ENCODE results near the gene MVB12B.

DNA sequence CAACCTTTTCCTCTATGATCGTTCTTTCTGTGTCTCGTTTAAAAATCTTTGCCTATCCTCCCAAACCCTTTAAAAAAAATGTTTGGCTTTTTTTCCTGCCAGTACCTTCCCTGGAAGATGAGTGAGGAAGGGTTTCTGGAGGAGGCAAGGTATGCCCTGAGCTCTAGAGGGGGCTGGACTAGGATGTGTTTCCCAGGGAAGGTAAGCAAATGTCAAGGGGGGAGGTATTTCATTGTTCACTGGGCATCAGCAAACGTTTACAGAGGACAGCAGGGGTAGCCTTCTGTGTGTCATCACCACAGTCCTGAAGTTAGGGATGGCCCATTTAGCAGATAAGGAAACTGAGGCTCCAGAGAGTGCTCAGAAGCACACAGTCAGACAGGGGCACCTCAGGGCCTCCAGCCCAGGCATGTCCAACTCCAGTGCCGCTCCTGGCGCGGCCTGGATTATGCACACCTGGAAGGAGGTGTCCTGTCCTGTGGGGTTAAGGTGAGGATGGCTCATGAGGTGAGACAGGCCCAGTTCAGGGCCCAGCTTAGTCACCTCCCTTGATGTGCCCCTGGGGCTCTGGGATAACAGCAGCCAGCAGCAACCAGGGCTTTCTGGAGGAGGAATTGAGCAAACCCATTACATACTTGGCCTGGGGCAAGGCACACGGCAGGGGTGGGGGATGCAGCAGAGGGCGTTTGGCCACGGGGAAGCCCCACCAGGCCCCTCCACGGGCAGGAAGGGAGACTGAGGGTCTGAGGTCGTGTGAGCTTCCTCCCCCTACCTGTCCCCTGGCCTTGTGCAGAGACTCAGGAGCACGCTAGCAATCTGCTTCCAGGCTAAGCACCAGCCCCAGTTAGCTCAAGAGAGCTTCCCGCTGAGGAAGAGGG lies 186.8 kb downstream of the MVB12B start:
- no peak for TF ChIP-seq CTCF (conservative IDR thresholded peaks at IDR 0.05; ENCODE audit: low read length)
- TF ChIP-seq EZH2phosphoT487 (IDR thresholded peaks at IDR 0.05; ENCODE audit: borderline replicate concordance) = no peak

Data from Loucy (cell line).